ENCODE measurements around the gene DNAH7.

- TF ChIP-seq, protein P1, sequence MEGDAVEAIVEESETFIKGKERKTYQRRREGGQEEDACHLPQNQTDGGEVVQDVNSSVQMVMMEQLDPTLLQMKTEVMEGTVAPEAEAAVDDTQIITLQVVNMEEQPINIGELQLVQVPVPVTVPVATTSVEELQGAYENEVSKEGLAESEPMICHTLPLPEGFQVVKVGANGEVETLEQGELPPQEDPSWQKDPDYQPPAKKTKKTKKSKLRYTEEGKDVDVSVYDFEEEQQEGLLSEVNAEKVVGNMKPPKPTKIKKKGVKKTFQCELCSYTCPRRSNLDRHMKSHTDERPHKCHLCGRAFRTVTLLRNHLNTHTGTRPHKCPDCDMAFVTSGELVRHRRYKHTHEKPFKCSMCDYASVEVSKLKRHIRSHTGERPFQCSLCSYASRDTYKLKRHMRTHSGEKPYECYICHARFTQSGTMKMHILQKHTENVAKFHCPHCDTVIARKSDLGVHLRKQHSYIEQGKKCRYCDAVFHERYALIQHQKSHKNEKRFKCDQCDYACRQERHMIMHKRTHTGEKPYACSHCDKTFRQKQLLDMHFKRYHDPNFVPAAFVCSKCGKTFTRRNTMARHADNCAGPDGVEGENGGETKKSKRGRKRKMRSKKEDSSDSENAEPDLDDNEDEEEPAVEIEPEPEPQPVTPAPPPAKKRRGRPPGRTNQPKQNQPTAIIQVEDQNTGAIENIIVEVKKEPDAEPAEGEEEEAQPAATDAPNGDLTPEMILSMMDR (IDR thresholded peaks at IDR 0.05) = no peak
- TF ChIP-seq POLR2A (IDR thresholded peaks at IDR 0.05) = no peak
Measured at GRCh38 chr2:195734395-195734794, 334.2 kb downstream of the DNAH7 start.
